ENCODE results near the gene CELF2.

GRCh38 chr10:11175823-11176243 is 158.2 kb downstream of the CELF2 start:
- TF ChIP-seq BACH2 (CRISPR knock-in tag; IDR thresholded peaks at IDR 0.05; ENCODE audit: borderline replicate concordance): no peak
- no peak for TF ChIP-seq ARNTL (CRISPR knock-in tag; IDR thresholded peaks at IDR 0.05; ENCODE audit: borderline replicate concordance, low read depth)
- no peak for TF ChIP-seq SNAI2 (CRISPR knock-in tag; IDR thresholded peaks at IDR 0.05)
- TF ChIP-seq, protein P1, sequence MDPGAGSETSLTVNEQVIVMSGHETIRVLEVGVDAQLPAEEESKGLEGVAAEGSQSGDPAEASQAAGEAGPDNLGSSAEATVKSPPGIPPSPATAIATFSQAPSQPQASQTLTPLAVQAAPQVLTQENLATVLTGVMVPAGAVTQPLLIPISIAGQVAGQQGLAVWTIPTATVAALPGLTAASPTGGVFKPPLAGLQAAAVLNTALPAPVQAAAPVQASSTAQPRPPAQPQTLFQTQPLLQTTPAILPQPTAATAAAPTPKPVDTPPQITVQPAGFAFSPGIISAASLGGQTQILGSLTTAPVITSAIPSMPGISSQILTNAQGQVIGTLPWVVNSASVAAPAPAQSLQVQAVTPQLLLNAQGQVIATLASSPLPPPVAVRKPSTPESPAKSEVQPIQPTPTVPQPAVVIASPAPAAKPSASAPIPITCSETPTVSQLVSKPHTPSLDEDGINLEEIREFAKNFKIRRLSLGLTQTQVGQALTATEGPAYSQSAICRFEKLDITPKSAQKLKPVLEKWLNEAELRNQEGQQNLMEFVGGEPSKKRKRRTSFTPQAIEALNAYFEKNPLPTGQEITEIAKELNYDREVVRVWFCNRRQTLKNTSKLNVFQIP (CRISPR knock-in tag; IDR thresholded peaks at IDR 0.05; ENCODE audit: borderline replicate concordance, low read depth): no peak

Data from SK-N-SH treated with all-trans-retinoic acid at 6 μM for 48 hours (cell line).